ENCODE data around the gene IFNAR1. TPM values are rescaled to one million over a fixed set of nuclear protein-coding genes. Genes with fewer than 3 reads are reported as not detected.

Gene IFNAR1
- total and polyA plus RNA-seq, 2 experiments from 2014 or later = 14.0 to 18.7 TPM

DNA sequence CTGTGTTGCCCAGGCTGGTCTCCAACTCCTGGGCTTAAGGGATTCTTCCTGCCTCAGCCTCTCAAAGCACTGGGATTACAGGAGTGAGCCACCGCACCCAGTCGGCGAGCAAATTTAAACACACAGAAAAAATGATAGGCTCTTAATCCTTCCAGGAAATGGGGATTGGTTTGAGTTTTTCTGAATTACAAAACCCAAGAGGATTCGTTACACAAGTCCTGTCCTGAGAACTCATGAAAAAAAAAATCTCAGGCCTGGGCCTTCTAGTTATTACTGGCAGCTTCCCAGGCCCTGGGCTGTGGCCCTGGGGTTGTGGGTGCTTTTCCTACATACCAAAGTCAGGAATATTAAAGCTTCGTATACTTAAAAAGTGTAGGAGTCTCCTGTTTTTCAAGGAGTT is 72.2 kb downstream of the IFNAR1 start (continued):
- TF ChIP-seq, protein P1, sequence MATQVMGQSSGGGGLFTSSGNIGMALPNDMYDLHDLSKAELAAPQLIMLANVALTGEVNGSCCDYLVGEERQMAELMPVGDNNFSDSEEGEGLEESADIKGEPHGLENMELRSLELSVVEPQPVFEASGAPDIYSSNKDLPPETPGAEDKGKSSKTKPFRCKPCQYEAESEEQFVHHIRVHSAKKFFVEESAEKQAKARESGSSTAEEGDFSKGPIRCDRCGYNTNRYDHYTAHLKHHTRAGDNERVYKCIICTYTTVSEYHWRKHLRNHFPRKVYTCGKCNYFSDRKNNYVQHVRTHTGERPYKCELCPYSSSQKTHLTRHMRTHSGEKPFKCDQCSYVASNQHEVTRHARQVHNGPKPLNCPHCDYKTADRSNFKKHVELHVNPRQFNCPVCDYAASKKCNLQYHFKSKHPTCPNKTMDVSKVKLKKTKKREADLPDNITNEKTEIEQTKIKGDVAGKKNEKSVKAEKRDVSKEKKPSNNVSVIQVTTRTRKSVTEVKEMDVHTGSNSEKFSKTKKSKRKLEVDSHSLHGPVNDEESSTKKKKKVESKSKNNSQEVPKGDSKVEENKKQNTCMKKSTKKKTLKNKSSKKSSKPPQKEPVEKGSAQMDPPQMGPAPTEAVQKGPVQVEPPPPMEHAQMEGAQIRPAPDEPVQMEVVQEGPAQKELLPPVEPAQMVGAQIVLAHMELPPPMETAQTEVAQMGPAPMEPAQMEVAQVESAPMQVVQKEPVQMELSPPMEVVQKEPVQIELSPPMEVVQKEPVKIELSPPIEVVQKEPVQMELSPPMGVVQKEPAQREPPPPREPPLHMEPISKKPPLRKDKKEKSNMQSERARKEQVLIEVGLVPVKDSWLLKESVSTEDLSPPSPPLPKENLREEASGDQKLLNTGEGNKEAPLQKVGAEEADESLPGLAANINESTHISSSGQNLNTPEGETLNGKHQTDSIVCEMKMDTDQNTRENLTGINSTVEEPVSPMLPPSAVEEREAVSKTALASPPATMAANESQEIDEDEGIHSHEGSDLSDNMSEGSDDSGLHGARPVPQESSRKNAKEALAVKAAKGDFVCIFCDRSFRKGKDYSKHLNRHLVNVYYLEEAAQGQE (IDR thresholded peaks at IDR 0.05; ENCODE audit: unreplicated experiment) = no peak
- TF ChIP-seq JUNB (IDR thresholded peaks at IDR 0.05; ENCODE audit: unreplicated experiment) = no peak

DNA sequence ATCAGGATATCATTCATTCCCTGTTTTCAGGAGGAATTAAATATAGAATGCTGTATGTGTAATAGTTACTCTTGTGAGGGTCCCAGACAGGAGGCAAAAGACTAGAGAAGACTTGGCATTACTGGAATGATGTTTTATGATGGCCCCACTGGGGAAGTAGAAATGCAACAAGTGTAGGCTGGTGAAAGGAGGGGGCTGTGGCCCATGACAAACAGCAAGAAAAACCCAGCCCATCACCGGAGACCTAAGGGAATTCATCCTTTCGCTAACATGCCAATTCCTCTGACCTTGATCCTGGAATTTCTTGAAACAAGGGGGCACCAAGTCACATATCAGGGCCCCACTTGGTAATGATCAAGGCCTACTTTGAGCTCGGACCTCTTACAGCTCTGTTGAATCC is 72.9 kb downstream of the IFNAR1 start:
- Histone ChIP-seq H3K4me3 (no peak overlapping the region), H3K36me3 (ENCODE audit: insufficient read depth) (no peaks in the 10 kb centered on the region), H2AFZ (no peak overlapping the region; the same call in 1 of the 2 replicates), H4K20me1 (replicated peaks; ENCODE audit: insufficient read depth) (no peaks in the 10 kb centered on the region), H3F3A (replicated peaks; ENCODE audit: low read depth) (peaks cover 7% of the 10 kb centered on the region; the same call in 1 of the 2 replicates), H3K9me2 (ENCODE audit: insufficient read depth) (no peaks in the 10 kb centered on the region), H3K27ac (ENCODE audit: low read depth) (no peak overlapping the region), H3K4me2 (no peak overlapping the region), H3K27me3 (ENCODE audit: insufficient read depth) (peaks cover 5% of the 10 kb centered on the region; the same call in 1 of the 2 replicates), H3K79me2 (replicated peaks; ENCODE audit: insufficient read depth) (no peaks in the 10 kb centered on the region), H3K4me1 (ENCODE audit: insufficient read depth) (no peaks in the 10 kb centered on the region; the same call in 1 of the 2 replicates)
- no peaks in the 10 kb centered on the region; the same call in 2 of the 3 replicates for H3K4me1 Mint-ChIP-seq
- H3K36me3 Mint-ChIP-seq (ENCODE audit: low read depth) = no peaks in the 10 kb centered on the region
- H3K9me3 Mint-ChIP-seq = no peaks in the 10 kb centered on the region
- no peak for DNase-seq (ENCODE audit: low spot score)
- TF ChIP-seq, protein P2, sequence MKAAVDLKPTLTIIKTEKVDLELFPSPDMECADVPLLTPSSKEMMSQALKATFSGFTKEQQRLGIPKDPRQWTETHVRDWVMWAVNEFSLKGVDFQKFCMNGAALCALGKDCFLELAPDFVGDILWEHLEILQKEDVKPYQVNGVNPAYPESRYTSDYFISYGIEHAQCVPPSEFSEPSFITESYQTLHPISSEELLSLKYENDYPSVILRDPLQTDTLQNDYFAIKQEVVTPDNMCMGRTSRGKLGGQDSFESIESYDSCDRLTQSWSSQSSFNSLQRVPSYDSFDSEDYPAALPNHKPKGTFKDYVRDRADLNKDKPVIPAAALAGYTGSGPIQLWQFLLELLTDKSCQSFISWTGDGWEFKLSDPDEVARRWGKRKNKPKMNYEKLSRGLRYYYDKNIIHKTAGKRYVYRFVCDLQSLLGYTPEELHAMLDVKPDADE (IDR thresholded peaks at IDR 0.05) = no peak
- no peak for ATAC-seq
- H3K4me3 Mint-ChIP-seq = no peak overlapping the region
- peaks cover 9% of the 10 kb centered on the region for H3K27me3 Mint-ChIP-seq (ENCODE audit: insufficient read depth, low read depth, poor library complexity)
- no peak overlapping the region for H3K27ac Mint-ChIP-seq

DNA sequence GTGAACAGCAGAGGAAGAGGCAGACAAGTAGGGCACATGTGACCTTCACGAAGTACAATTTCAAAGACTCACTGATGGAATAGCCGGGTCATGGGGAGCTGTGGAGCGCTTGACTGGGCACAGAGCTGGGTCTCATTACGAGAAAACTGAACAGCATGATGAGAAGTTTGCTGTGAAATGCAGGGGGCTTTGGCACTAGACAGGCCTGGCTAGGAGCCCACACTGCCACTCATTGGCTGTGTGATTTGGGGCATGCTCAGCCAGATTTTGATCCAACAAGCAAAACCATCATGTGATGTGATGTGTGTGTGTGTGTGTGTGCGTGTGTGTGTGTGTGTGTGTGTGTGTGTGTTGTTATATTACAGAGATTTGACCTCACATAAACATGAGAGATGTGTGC is 73.6 kb downstream of the IFNAR1 start:
- peaks cover 5% of the 10 kb centered on the region; the same call in 1 of the 2 replicates for H3K27me3 ChIP-seq (ENCODE audit: insufficient read depth)
- H3K4me3 ChIP-seq = no peak overlapping the region
- Mint-ChIP-seq H3K27ac (no peak overlapping the region), H3K9me3 (no peaks in the 10 kb centered on the region), H3K4me3 (no peak overlapping the region), H3K4me1 (no peaks in the 10 kb centered on the region), H3K27me3 (ENCODE audit: insufficient read depth, low read depth, poor library complexity) (peaks cover 9% of the 10 kb centered on the region), H3K36me3 (ENCODE audit: low read depth) (no peaks in the 10 kb centered on the region)
- ATAC-seq (no peak), DNase-seq (ENCODE audit: low spot score) (no peak)
- H2AFZ ChIP-seq = no peak overlapping the region
- H3F3A ChIP-seq (replicated peaks; ENCODE audit: low read depth) = peaks cover 7% of the 10 kb centered on the region; the same call in 1 of the 2 replicates
- no peak overlapping the region for H3K4me2 ChIP-seq
- H3K36me3 ChIP-seq (ENCODE audit: insufficient read depth) = no peaks in the 10 kb centered on the region
- no peaks in the 10 kb centered on the region; the same call in 1 of the 2 replicates for H3K4me1 ChIP-seq (ENCODE audit: insufficient read depth)
- H3K79me2 ChIP-seq (replicated peaks; ENCODE audit: insufficient read depth) = no peaks in the 10 kb centered on the region
- no peaks in the 10 kb centered on the region for H4K20me1 ChIP-seq (replicated peaks; ENCODE audit: insufficient read depth)
- no peak overlapping the region for H3K27ac ChIP-seq (ENCODE audit: low read depth)
- H3K9me2 ChIP-seq (ENCODE audit: insufficient read depth) = no peaks in the 10 kb centered on the region
- TF ChIP-seq, protein P2 (IDR thresholded peaks at IDR 0.05) = no peak
- no peak for TF ChIP-seq CREB1 (CRISPR knock-in tag; IDR thresholded peaks at IDR 0.05; ENCODE audit: low read depth)
- TF ChIP-seq JUNB (IDR thresholded peaks at IDR 0.05; ENCODE audit: unreplicated experiment) = no peak
- no peak for TF ChIP-seq STAT1 (IDR thresholded peaks at IDR 0.05; ENCODE audit: unreplicated experiment)
- no peak for TF ChIP-seq NANOG (IDR thresholded peaks at IDR 0.05; ENCODE audit: borderline replicate concordance)
- TF ChIP-seq EZH2phosphoT487 (IDR thresholded peaks at IDR 0.05; ENCODE audit: unreplicated experiment) = no peak
- TF ChIP-seq, protein P3, sequence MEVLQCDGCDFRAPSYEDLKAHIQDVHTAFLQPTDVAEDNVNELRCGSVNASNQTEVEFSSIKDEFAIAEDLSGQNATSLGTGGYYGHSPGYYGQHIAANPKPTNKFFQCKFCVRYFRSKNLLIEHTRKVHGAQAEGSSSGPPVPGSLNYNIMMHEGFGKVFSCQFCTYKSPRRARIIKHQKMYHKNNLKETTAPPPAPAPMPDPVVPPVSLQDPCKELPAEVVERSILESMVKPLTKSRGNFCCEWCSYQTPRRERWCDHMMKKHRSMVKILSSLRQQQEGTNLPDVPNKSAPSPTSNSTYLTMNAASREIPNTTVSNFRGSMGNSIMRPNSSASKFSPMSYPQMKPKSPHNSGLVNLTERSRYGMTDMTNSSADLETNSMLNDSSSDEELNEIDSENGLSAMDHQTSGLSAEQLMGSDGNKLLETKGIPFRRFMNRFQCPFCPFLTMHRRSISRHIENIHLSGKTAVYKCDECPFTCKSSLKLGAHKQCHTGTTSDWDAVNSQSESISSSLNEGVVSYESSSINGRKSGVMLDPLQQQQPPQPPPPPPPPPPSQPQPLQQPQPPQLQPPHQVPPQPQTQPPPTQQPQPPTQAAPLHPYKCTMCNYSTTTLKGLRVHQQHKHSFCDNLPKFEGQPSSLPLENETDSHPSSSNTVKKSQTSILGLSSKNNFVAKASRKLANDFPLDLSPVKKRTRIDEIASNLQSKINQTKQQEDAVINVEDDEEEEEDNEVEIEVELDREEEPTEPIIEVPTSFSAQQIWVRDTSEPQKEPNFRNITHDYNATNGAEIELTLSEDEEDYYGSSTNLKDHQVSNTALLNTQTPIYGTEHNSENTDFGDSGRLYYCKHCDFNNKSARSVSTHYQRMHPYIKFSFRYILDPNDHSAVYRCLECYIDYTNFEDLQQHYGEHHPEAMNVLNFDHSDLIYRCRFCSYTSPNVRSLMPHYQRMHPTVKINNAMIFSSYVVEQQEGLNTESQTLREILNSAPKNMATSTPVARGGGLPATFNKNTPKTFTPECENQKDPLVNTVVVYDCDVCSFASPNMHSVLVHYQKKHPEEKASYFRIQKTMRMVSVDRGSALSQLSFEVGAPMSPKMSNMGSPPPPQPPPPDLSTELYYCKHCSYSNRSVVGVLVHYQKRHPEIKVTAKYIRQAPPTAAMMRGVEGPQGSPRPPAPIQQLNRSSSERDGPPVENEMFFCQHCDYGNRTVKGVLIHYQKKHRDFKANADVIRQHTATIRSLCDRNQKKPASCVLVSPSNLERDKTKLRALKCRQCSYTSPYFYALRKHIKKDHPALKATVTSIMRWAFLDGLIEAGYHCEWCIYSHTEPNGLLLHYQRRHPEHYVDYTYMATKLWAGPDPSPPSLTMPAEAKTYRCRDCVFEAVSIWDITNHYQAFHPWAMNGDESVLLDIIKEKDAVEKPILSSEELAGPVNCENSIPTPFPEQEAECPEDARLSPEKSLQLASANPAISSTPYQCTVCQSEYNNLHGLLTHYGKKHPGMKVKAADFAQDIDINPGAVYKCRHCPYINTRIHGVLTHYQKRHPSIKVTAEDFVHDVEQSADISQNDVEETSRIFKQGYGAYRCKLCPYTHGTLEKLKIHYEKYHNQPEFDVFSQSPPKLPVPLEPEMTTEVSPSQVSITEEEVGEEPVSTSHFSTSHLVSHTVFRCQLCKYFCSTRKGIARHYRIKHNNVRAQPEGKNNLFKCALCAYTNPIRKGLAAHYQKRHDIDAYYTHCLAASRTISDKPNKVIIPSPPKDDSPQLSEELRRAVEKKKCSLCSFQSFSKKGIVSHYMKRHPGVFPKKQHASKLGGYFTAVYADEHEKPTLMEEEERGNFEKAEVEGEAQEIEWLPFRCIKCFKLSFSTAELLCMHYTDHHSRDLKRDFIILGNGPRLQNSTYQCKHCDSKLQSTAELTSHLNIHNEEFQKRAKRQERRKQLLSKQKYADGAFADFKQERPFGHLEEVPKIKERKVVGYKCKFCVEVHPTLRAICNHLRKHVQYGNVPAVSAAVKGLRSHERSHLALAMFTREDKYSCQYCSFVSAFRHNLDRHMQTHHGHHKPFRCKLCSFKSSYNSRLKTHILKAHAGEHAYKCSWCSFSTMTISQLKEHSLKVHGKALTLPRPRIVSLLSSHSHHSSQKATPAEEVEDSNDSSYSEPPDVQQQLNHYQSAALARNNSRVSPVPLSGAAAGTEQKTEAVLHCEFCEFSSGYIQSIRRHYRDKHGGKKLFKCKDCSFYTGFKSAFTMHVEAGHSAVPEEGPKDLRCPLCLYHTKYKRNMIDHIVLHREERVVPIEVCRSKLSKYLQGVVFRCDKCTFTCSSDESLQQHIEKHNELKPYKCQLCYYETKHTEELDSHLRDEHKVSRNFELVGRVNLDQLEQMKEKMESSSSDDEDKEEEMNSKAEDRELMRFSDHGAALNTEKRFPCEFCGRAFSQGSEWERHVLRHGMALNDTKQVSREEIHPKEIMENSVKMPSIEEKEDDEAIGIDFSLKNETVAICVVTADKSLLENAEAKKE (CRISPR knock-in tag; IDR thresholded peaks at IDR 0.05) = no peak
